HepG2 (cell line): ENCODE measurements around the gene PITX3. TPM values are rescaled to one million over a fixed set of nuclear protein-coding genes. Genes with fewer than 3 reads are reported as not detected.

Source experiments
- ARID2 ChIP-seq: sonication (generic); formaldehyde crosslinking; IDR thresholded peaks from 2 replicates; pipeline ENCODE4 v1.8.1; 2022; ENCODE audit warnings: mild to moderate bottlenecking, missing genetic modification reagents, borderline replicate concordance
- ATF5 ChIP-seq: sonication (generic); formaldehyde crosslinking; IDR thresholded peaks from 2 replicates; pipeline ENCODE4 v1.4.0; 2020; ENCODE audit warnings: mild to moderate bottlenecking, low read depth, missing genetic modification reagents
- ATM ChIP-seq: fragments of 450-650 bp; IDR thresholded peaks from 2 replicates; pipeline ENCODE4 v1.7.1; 2017; ENCODE audit warnings: mild to moderate bottlenecking, borderline replicate concordance
- HMGXB3 ChIP-seq: sonication (generic); formaldehyde crosslinking; IDR thresholded peaks from 2 replicates; pipeline ENCODE4 v1.4.0; 2020; ENCODE audit warnings: missing genetic modification reagents, borderline replicate concordance
- KAT8 ChIP-seq: IDR thresholded peaks from 2 replicates; pipeline ENCODE4 v1.6.1; 2016; ENCODE audit warnings: missing genetic modification reagents, missing compliant biosample characterization
- MXD1 ChIP-seq: sonication (generic); formaldehyde crosslinking; IDR thresholded peaks from 2 replicates; pipeline ENCODE4 v1.4.0; 2020; ENCODE audit warnings: mild to moderate bottlenecking, missing genetic modification reagents
- REXO4 ChIP-seq: sonication (generic); formaldehyde crosslinking; IDR thresholded peaks from 2 replicates; pipeline ENCODE4 v1.8.0; 2022; ENCODE audit warnings: missing genetic modification reagents, mild to moderate bottlenecking, borderline replicate concordance
- RFX5 ChIP-seq: IDR thresholded peaks from 2 replicates; pipeline ENCODE4 v1.6.1; 2011; ENCODE audit warnings: low read depth, low read length, improper control_type of control experiment
- YEATS4 ChIP-seq: sonication (generic); formaldehyde crosslinking; IDR thresholded peaks from 2 replicates; pipeline ENCODE4 v1.4.0; 2020; ENCODE audit warnings: missing genetic modification reagents, borderline replicate concordance
- ZFAT ChIP-seq: sonication (generic); formaldehyde crosslinking; conservative IDR thresholded peaks from 2 replicates; pipeline ENCODE4 v1.8.1; 2023; ENCODE audit warnings: missing genetic modification reagents, inconsistent platforms
- ZNF253 ChIP-seq: sonication (generic); formaldehyde crosslinking; IDR thresholded peaks from 2 replicates; pipeline ENCODE4 v1.8.0; 2022; ENCODE audit warnings: mild to moderate bottlenecking, missing genetic modification reagents, borderline replicate concordance
- ZNF33B ChIP-seq: sonication (generic); formaldehyde crosslinking; IDR thresholded peaks from 2 replicates; pipeline ENCODE4 v1.5.1; 2020; ENCODE audit warnings: mild to moderate bottlenecking, missing genetic modification reagents
- ZNF674 ChIP-seq: sonication (generic); formaldehyde crosslinking; IDR thresholded peaks from 2 replicates; pipeline ENCODE4 v1.5.0; 2020; ENCODE audit warnings: low read depth, mild to moderate bottlenecking, missing genetic modification reagents
- ZNF709 ChIP-seq: sonication (generic); formaldehyde crosslinking; IDR thresholded peaks from 2 replicates; pipeline ENCODE4 v1.5.0; 2020; ENCODE audit warnings: mild to moderate bottlenecking, missing genetic modification reagents
- ZNF720 ChIP-seq: sonication (generic); formaldehyde crosslinking; IDR thresholded peaks from 2 replicates; pipeline ENCODE4 v1.4.0; 2020; ENCODE audit warnings: missing genetic modification reagents
- polyA plus RNA-seq, 8 experiments: library from polyadenylated mRNA; depleted of rRNA in 3 of 8; stranded (reverse) in 7 of 8; unstranded in 1 of 8; fragments of >200 nt; fragmentation: Illumina TruSeq in 4 of 8; extraction: Trizol in 4 of 8; gene quantifications; 2 replicates each; pipeline versions ENCODE4 v1.2.1 to v1.2.3, GENCODE V29; 2011 to 2016; ENCODE audit warnings: low read depth in 4 of 8, missing spikeins in 1 of 8, mixed read lengths in 1 of 8; ENCODE audit not compliant: insufficient read depth in 1 of 8
- total RNA-seq, 5 experiments: library from RNA; depleted of rRNA; stranded (reverse); fragments of >200 nt; fragmentation: Illumina TruSeq; extraction: Trizol; gene quantifications; 2 replicates each; pipeline ENCODE4 v1.2.3, GENCODE V29; 2016; ENCODE audit warnings: low read depth in 1 of 5
- TF ChIP-seq, protein P1 (sequence below): IDR thresholded peaks from 2 replicates; pipeline ENCODE4 v1.6.1; 2012; ENCODE audit warnings: low read length, improper control_type of control experiment
- TF ChIP-seq, protein P2 (sequence below): sonication (generic); formaldehyde crosslinking; IDR thresholded peaks from 2 replicates; pipeline ENCODE4 v1.4.0; 2020; ENCODE audit warnings: missing genetic modification reagents, borderline replicate concordance

PITX3 gene
- total and polyA plus RNA-seq, 2 of the 13 experiments (the other 11 are each of a cell fraction or from before 2014, with no cell fraction given): not detected

DNA sequence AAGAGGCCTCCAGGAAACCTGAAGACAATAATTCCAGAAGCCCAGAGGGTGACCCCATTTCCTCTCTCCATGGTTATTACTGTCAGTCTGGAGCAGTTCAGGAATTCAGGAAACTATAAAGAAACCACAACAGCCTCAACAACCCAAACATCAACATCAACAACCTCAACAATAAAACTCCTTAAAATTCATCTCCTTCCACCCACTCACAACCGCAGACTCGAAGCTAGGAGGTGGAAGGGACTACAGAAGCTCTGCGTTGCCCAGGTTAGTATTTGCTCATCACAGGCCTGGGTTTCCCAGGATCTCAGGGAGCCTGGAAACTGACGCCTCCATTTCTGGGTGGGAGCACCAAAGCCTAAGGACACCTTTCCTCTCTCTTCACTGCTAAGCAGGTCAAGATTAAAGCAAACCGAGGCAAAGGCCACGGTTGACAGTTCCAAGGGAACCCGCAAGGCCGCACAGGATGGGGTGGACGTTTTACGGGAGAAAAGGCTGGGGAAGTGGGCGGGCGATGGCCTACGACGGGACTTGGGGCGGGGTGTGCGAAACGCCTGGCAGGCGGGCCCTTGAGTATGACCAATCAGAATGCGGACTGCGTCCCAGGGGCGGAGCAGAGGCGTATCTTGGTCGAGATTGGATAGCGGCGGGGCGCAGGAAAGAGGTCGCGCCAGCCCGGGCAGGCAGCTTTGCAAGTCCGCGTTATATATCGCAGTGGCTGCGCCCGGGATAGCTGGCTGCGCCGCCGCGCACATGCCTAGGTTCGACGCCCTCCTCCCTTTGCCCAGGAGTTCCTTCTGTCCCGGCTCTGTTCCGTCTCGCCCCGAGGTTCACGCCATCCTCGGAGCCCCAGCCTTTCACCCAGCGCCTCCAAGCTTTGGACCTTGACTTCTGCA, 15.4 kb downstream of the PITX3 start, which contains the start of gene ELOVL3 (continued):
- TF ChIP-seq ATF5 (CRISPR knock-in tag) (0 out of 2 replicates have a peak, but pooled peaks have one; percentile 88), HMGXB3 (CRISPR knock-in tag) (no peak; the same call in none of the 2 replicates), ZNF33B (CRISPR knock-in tag) (peak; percentile 95), RFX5 (peak; percentile 63), ZNF674 (CRISPR knock-in tag) (no peak), KAT8 (CRISPR knock-in tag) (peak; percentile 61), ARID2 (CRISPR knock-in tag) (peak; percentile 76), ZNF720 (CRISPR knock-in tag) (no peak), YEATS4 (CRISPR knock-in tag) (no peak; the same call in 1 of the 2 replicates), ZNF709 (CRISPR knock-in tag) (peak; percentile 97), ZFAT (CRISPR knock-in tag) (no peak), REXO4 (CRISPR knock-in tag) (peak; percentile 84), ATM (no peak), MXD1 (peak; percentile 94), ZNF253 (peak; percentile 94; the same call in 1 of the 2 replicates)
- TF ChIP-seq, protein P1, sequence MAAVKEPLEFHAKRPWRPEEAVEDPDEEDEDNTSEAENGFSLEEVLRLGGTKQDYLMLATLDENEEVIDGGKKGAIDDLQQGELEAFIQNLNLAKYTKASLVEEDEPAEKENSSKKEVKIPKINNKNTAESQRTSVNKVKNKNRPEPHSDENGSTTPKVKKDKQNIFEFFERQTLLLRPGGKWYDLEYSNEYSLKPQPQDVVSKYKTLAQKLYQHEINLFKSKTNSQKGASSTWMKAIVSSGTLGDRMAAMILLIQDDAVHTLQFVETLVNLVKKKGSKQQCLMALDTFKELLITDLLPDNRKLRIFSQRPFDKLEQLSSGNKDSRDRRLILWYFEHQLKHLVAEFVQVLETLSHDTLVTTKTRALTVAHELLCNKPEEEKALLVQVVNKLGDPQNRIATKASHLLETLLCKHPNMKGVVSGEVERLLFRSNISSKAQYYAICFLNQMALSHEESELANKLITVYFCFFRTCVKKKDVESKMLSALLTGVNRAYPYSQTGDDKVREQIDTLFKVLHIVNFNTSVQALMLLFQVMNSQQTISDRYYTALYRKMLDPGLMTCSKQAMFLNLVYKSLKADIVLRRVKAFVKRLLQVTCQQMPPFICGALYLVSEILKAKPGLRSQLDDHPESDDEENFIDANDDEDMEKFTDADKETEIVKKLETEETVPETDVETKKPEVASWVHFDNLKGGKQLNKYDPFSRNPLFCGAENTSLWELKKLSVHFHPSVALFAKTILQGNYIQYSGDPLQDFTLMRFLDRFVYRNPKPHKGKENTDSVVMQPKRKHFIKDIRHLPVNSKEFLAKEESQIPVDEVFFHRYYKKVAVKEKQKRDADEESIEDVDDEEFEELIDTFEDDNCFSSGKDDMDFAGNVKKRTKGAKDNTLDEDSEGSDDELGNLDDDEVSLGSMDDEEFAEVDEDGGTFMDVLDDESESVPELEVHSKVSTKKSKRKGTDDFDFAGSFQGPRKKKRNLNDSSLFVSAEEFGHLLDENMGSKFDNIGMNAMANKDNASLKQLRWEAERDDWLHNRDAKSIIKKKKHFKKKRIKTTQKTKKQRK: no peak
- TF ChIP-seq, protein P2, sequence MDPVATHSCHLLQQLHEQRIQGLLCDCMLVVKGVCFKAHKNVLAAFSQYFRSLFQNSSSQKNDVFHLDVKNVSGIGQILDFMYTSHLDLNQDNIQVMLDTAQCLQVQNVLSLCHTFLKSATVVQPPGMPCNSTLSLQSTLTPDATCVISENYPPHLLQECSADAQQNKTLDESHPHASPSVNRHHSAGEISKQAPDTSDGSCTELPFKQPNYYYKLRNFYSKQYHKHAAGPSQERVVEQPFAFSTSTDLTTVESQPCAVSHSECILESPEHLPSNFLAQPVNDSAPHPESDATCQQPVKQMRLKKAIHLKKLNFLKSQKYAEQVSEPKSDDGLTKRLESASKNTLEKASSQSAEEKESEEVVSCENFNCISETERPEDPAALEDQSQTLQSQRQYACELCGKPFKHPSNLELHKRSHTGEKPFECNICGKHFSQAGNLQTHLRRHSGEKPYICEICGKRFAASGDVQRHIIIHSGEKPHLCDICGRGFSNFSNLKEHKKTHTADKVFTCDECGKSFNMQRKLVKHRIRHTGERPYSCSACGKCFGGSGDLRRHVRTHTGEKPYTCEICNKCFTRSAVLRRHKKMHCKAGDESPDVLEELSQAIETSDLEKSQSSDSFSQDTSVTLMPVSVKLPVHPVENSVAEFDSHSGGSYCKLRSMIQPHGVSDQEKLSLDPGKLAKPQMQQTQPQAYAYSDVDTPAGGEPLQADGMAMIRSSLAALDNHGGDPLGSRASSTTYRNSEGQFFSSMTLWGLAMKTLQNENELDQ (CRISPR knock-in tag): no peak
